K562 (cell line): ENCODE measurements around the gene SPACA9. TPM values are rescaled to one million over a fixed set of nuclear protein-coding genes. Genes with fewer than 3 reads are reported as not detected.
A peak's percentile ranks its signal among the peaks of the same experiment; 100 is the strongest.

Experiments used
- ATAC-seq: fragments of 200-7000 bp; cut with Tn5 transposase; 3 replicates; pipeline ENCODE4 v1.9.1; 2020; ENCODE audit warnings: moderate library complexity
- BruUV-seq: library from RNA; stranded (reverse); fragments of 400-500 nt; replicated peaks from 2 replicates; lab custom pipeline; 2021; lab: Mats Ljungman, UMichigan
- CTCF ChIA-PET: fragments of 300-600 bp; formaldehyde crosslinking; extraction: SDS; loops from one replicate; lab custom pipeline; 2021; ENCODE audit warnings: low intra/inter-chr PET ratio; lab: Yijun Ruan, JAX
- POLR2A ChIA-PET: fragments of 300-600, 350-650 bp; sonication (Branson Sonifier 250); formaldehyde crosslinking; extraction: SDS; loops from one replicate; lab custom pipeline; 2021; ENCODE audit warnings: antibody characterized with exemption, inconsistent platforms; lab: Yijun Ruan, JAX
- DNase-seq, 4 experiments: peaks; one replicate each; pipeline versions ENCODE4 v3.0.0 to v3.0.0-alpha.2; 2011 to 2018; ENCODE audit warnings: low spot score in 3 of 4, mixed read lengths in 3 of 4; ENCODE audit errors: extremely low read depth in 1 of 4
- FAIRE-seq: peaks from 2 replicates; lab custom pipeline; 2011; peaks lifted over from hg19 to GRCh38; lab: Jason Lieb, UNC
- H2AFZ ChIP-seq: 2 replicates; pipeline ENCODE4 v1.6.0; 2011; ENCODE audit warnings: low read depth, low read length, control low read depth, inconsistent platforms
- H3K27ac ChIP-seq: fragments of 200-600 bp; 3 replicates; pipeline ENCODE4 v1.8.0; 2011; ENCODE audit warnings: low read depth, mild to moderate bottlenecking, control low read depth, inconsistent platforms, low read length, moderate library complexity, mixed read lengths; ENCODE audit errors: extremely low read depth
- H3K27me3 ChIP-seq, 2 experiments: fragments of 300-600 bp in 1 of 2; 2 replicates in 1 of 2; 3 replicates in 1 of 2; pipeline versions ENCODE4 v1.6.0 to v1.8.0; 2011; ENCODE audit warnings: inconsistent platforms in 2 of 2, low read length in 2 of 2, mild to moderate bottlenecking in 1 of 2, mixed read lengths in 1 of 2, moderate library complexity in 1 of 2; ENCODE audit not compliant: control insufficient read depth in 2 of 2, insufficient read depth in 2 of 2
- H3K36me3 ChIP-seq: fragments of 300-600 bp; 3 replicates; pipeline ENCODE4 v1.8.0; 2011; ENCODE audit warnings: mild to moderate bottlenecking, low read length, inconsistent platforms; ENCODE audit not compliant: control insufficient read depth, insufficient read depth
- H3K4me1 ChIP-seq, 2 experiments: fragments of 200-600 bp in 1 of 2; replicated peaks in 1 of 2; 2 replicates in 1 of 2; 3 replicates in 1 of 2; pipeline versions ENCODE4 v1.5.1 to v1.8.0; 2011; ENCODE audit warnings: inconsistent platforms in 2 of 2, low read length in 2 of 2, mild to moderate bottlenecking in 1 of 2, mixed read lengths in 1 of 2, moderate library complexity in 1 of 2; ENCODE audit not compliant: control insufficient read depth in 2 of 2, insufficient read depth in 2 of 2
- H3K4me2 ChIP-seq: 2 replicates; pipeline ENCODE4 v1.6.1; 2011; ENCODE audit warnings: low read length, control low read depth, inconsistent platforms, mixed read lengths; ENCODE audit not compliant: insufficient read depth
- H3K4me3 ChIP-seq: fragments of 200-600 bp; sonication (generic), shearing (Covaris generic); 2 replicates; pipeline ENCODE4 v1.5.1; 2016; ENCODE audit warnings: control low read depth, inconsistent platforms
- H3K79me2 ChIP-seq: fragments of 200-600 bp; 3 replicates; pipeline ENCODE4 v1.8.0; 2011; ENCODE audit warnings: low read length, inconsistent platforms; ENCODE audit not compliant: control insufficient read depth, insufficient read depth
- H3K9ac ChIP-seq, 2 experiments: 2 replicates each; pipeline versions ENCODE4 v1.6.0 to v1.6.1; 2011; ENCODE audit warnings: low read depth in 2 of 2, low read length in 2 of 2, control low read depth in 1 of 2, inconsistent platforms in 1 of 2, mild to moderate bottlenecking in 1 of 2, mixed read lengths in 1 of 2; ENCODE audit not compliant: insufficient read depth in 1 of 2
- H3K9me1 ChIP-seq: one replicate; pipeline ENCODE4 v1.6.0; 2011; ENCODE audit warnings: inconsistent platforms, mild to moderate bottlenecking, low read length, moderate library complexity; ENCODE audit not compliant: control insufficient read depth, insufficient read depth
- H3K9me3 ChIP-seq: replicated peaks from 2 replicates; pipeline ENCODE4 v1.5.1; 2011; ENCODE audit warnings: low read depth, low read length, inconsistent platforms; ENCODE audit not compliant: control insufficient read depth, insufficient read depth
- H4K20me1 ChIP-seq: replicated peaks from 2 replicates; pipeline ENCODE4 v1.6.1; 2011; ENCODE audit warnings: low read length, inconsistent platforms, mixed read lengths; ENCODE audit not compliant: control insufficient read depth, insufficient read depth
- ATF2 ChIP-seq: sonication (generic); formaldehyde crosslinking; IDR thresholded peaks from 2 replicates; pipeline ENCODE4 v1.8.1; 2022; ENCODE audit warnings: missing genetic modification reagents
- CREBBP ChIP-seq: IDR thresholded peaks from one replicate; pipeline ENCODE4 v1.6.1; 2012; ENCODE audit warnings: low read depth, mild to moderate bottlenecking, control low read depth, inconsistent platforms, low read length
- CSDE1 ChIP-seq, 2 experiments: fragments of 450-650 bp; IDR thresholded peaks; 2 replicates each; pipeline ENCODE4 v1.6.1; 2016; ENCODE audit warnings: mild to moderate bottlenecking in 1 of 2
- FOSL1 ChIP-seq: fragments of 200-800 bp; sonication (Bioruptor generic); conservative IDR thresholded peaks from 2 replicates; pipeline ENCODE4 v1.6.1; 2016; ENCODE audit warnings: missing genetic modification characterization, missing compliant biosample characterization
- HIVEP1 ChIP-seq: fragments of 250-450 bp; sonication (Bioruptor Pico); IDR thresholded peaks from 2 replicates; pipeline ENCODE4 v1.4.0; 2020; ENCODE audit warnings: mild to moderate bottlenecking
- MAFG ChIP-seq: fragments of 450-650 bp; conservative IDR thresholded peaks from 2 replicates; pipeline ENCODE4 v1.6.1; 2016; ENCODE audit warnings: missing genetic modification characterization, missing compliant biosample characterization
- MEF2D ChIP-seq: conservative IDR thresholded peaks from 2 replicates; pipeline ENCODE4 v1.6.1; 2016; ENCODE audit warnings: low read depth, missing genetic modification characterization, missing compliant biosample characterization
- NFE2 ChIP-seq: IDR thresholded peaks from 2 replicates; pipeline ENCODE4 v1.6.1; 2014; ENCODE audit warnings: antibody characterized with exemption, low read depth
- POLR2AphosphoS2 ChIP-seq: IDR thresholded peaks from 2 replicates; pipeline ENCODE4 v1.6.1; 2012; ENCODE audit warnings: low read length, improper control_type of control experiment
- RBBP5 ChIP-seq: fragments of 200-600 bp; sonication (generic); IDR thresholded peaks from 2 replicates; pipeline ENCODE4 v1.6.1; 2012; ENCODE audit warnings: borderline replicate concordance, mild to moderate bottlenecking, low read length, control low read depth, inconsistent platforms; ENCODE audit not compliant: insufficient read depth, poor library complexity, severe bottlenecking
- TCF15 ChIP-seq: fragments of 250-450 bp; sonication (Bioruptor Pico); IDR thresholded peaks from 2 replicates; pipeline ENCODE4 v1.8.0; 2022; ENCODE audit warnings: moderate library complexity, mild to moderate bottlenecking, inconsistent platforms
- U2AF2 ChIP-seq: fragments of 200-400 bp; formaldehyde crosslinking; optimal IDR thresholded peaks from 2 replicates; pipeline ENCODE3; 2017; ENCODE audit warnings: low read depth, mild to moderate bottlenecking, low read length
- ZNF197 ChIP-seq: fragments of 200-800 bp; sonication (Bioruptor generic); IDR thresholded peaks from 2 replicates; pipeline ENCODE4 v1.6.1; 2016; ENCODE audit warnings: low read depth, missing genetic modification characterization, missing compliant biosample characterization
- ZNF224 ChIP-seq: sonication (generic); formaldehyde crosslinking; IDR thresholded peaks from 2 replicates; pipeline ENCODE4 v1.8.0; 2022; ENCODE audit warnings: mild to moderate bottlenecking, missing genetic modification reagents
- ZNF24 ChIP-seq: fragments of 450-650 bp; IDR thresholded peaks from 2 replicates; pipeline ENCODE4 v1.6.1; 2016
- ZNF717 ChIP-seq: fragments of 250-450 bp; sonication (Bioruptor Pico); IDR thresholded peaks from 2 replicates; pipeline ENCODE4 v1.5.0; 2021
- WGBS: fragments of 100-300 bp; shearing (Covaris generic); methylation state at CpG from one replicate; pipeline ENCODE4 v1.1.6; 2016; ENCODE audit warnings: low coverage, mixed read lengths; ENCODE audit not compliant: insufficient coverage; ENCODE audit errors: missing lambda C conversion rate; 5-methylcytosine and 5-hydroxymethylcytosine counted together
- in situ Hi-C: fragments of 300-500 bp; cut with MboI; formaldehyde crosslinking; loops from 4 replicates; pipeline ENCODE4 v1.15.0; 2018; ENCODE audit warnings: inconsistent platforms, mixed read lengths
- intact Hi-C: fragments of 100-400 bp; cut with micrococcal nuclease; formaldehyde crosslinking; loops from 2 replicates; pipeline ENCODE4 v1.14.2; 2022
- polyA plus RNA-seq, 8 experiments: library from polyadenylated mRNA; depleted of rRNA in 4 of 8; stranded (reverse) in 5 of 8; unstranded in 3 of 8; fragments of >200 nt; fragmentation: Nextera tagmentation in 2 of 8; fragmentation: Illumina TruSeq in 1 of 8; extraction: Ambion mirVana in 2 of 8; extraction: Trizol in 1 of 8; gene quantifications; 2 replicates each; pipeline versions ENCODE4 v1.2.1 to v1.2.3, GENCODE V29; 2011 to 2014; ENCODE audit warnings: inconsistent platforms in 1 of 8, missing spikeins in 1 of 8
- total RNA-seq, 7 experiments: library from RNA; depleted of rRNA in 6 of 7; stranded (reverse); fragments of >200 nt in 6 of 7; fragmentation: Illumina TruSeq in 2 of 7; extraction: Trizol in 2 of 7; gene quantifications; 2 replicates each; pipeline versions ENCODE4 v1.2.1 to v1.2.3, GENCODE V29; 2011 to 2021; ENCODE audit warnings: low replicate concordance in 1 of 7
- TF ChIP-seq, protein P1 (sequence below): fragments of 250-450 bp; sonication (Bioruptor Pico); IDR thresholded peaks from 2 replicates; pipeline ENCODE4 v1.8.0; 2021; ENCODE audit warnings: moderate library complexity, mild to moderate bottlenecking, inconsistent platforms
- TF ChIP-seq, protein P2 (sequence below): fragments of 450-650 bp; formaldehyde crosslinking; IDR thresholded peaks from 2 replicates; pipeline ENCODE4 v1.4.0; 2020; ENCODE audit warnings: mild to moderate bottlenecking, moderate library complexity

The SPACA9 gene
- total and polyA plus RNA-seq, 9 of the 15 experiments (the other 6 are each of a cell fraction or from before 2014, with no cell fraction given), result 0.06 to 0.51 (median 0.36) TPM

GRCh38 chr9:132840980-132841379 lies 37.7 kb upstream of the SPACA9 start (continued):
- TF ChIP-seq, protein P1, sequence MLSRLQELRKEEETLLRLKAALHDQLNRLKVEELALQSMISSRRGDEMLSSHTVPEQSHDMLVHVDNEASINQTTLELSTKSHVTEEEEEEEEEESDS (CRISPR knock-in tag), result no peak
- TF ChIP-seq MEF2D, result no peak
- no peak for TF ChIP-seq CREBBP
- no peak for TF ChIP-seq U2AF2
- TF ChIP-seq, all 486 proteins: peak for 3

GRCh38 chr9:132842124-132843044 lies 36.3 kb upstream of the SPACA9 start:
- WGBS, result 7% methylated on average over 5 of the region's 5 CpGs
- FAIRE-seq, result no peak
- TF ChIP-seq CSDE1 (IDR thresholded peaks at IDR 0.05) (no peak), ZNF717 (no peak), RBBP5 (no peak), TCF15 (CRISPR knock-in tag) (no peak), ATF2 (CRISPR knock-in tag) (no peak), POLR2AphosphoS2 (no peak), ZNF224 (CRISPR knock-in tag) (no peak), FOSL1 (tag) (no peak), ZNF197 (CRISPR knock-in tag) (no peak), HIVEP1 (CRISPR knock-in tag) (no peak), NFE2 (peak; percentile 42), ZNF24 (peak; percentile 95), MAFG (tag) (0 out of 2 replicates have a peak, but pooled peaks have one; percentile 31)
- TF ChIP-seq, protein P2, sequence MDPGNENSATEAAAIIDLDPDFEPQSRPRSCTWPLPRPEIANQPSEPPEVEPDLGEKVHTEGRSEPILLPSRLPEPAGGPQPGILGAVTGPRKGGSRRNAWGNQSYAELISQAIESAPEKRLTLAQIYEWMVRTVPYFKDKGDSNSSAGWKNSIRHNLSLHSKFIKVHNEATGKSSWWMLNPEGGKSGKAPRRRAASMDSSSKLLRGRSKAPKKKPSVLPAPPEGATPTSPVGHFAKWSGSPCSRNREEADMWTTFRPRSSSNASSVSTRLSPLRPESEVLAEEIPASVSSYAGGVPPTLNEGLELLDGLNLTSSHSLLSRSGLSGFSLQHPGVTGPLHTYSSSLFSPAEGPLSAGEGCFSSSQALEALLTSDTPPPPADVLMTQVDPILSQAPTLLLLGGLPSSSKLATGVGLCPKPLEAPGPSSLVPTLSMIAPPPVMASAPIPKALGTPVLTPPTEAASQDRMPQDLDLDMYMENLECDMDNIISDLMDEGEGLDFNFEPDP (CRISPR knock-in tag), result no peak

More at GRCh38 chr9:132842124-132843044, 36.3 kb upstream of the SPACA9 start:
- intact Hi-C loops, result no loop called here
- H4K20me1 ChIP-seq, result 0 out of 2 replicates have a peak, but pooled peaks cover 6% of the 10 kb centered on the region
- H3K9me3 ChIP-seq, result no peaks in the 10 kb centered on the region
- no peaks in the 10 kb centered on the region for H3K79me2 ChIP-seq
- ATAC-seq (peak; percentile 56; the same call in 2 of the 3 replicates), DNase-seq (no peak)
- no peaks in the 10 kb centered on the region for H3K9me1 ChIP-seq
- no peaks in the 10 kb centered on the region; a peak in 1 of 5 replicates for H3K4me1 ChIP-seq
- in situ Hi-C loops, result no loop called here
- H3K9ac ChIP-seq, result no peak overlapping the region
- no peak overlapping the region for H2AFZ ChIP-seq
- ChIA-PET POLR2A (interaction anchor here (0.5 to 1.2 kb wide), 5 partner anchors 9 to 414 kb away, joined by 3 to 5 read pairs (median 3); partner anchors contain the start of gene GTF3C5), CTCF (no interaction called here)
- H3K4me3 ChIP-seq, result no peak overlapping the region
- H3K27ac ChIP-seq, result no peak overlapping the region
- no peak overlapping the region for H3K4me2 ChIP-seq
- no TSS peak for BruUV-seq
- H3K27me3 ChIP-seq, result peaks cover 25 to 66% of the 10 kb centered on the region in 2 experiments; a peak in 4 of 5 replicates
- H3K36me3 ChIP-seq, result no peaks in the 10 kb centered on the region
